GM21737 (cell line): Measurements from ENCODE around the gene LDHB.
A peak's percentile ranks its signal among the peaks of the same experiment; 100 is the strongest.
"Not testable (repeated sequence)": the region's sequence is repeated elsewhere in the genome, so short reads cannot be mapped to it uniquely, and the experiment has no call there.

Experiments
- ATAC-seq: cut with Tn5 transposase; IDR thresholded peaks from one replicate; pipeline ENCODE4 v1.9.1; 2021; ENCODE audit warnings: mild to moderate bottlenecking, moderate library complexity; ENCODE audit not compliant: unreplicated experiment

The LDHB gene

DNA sequence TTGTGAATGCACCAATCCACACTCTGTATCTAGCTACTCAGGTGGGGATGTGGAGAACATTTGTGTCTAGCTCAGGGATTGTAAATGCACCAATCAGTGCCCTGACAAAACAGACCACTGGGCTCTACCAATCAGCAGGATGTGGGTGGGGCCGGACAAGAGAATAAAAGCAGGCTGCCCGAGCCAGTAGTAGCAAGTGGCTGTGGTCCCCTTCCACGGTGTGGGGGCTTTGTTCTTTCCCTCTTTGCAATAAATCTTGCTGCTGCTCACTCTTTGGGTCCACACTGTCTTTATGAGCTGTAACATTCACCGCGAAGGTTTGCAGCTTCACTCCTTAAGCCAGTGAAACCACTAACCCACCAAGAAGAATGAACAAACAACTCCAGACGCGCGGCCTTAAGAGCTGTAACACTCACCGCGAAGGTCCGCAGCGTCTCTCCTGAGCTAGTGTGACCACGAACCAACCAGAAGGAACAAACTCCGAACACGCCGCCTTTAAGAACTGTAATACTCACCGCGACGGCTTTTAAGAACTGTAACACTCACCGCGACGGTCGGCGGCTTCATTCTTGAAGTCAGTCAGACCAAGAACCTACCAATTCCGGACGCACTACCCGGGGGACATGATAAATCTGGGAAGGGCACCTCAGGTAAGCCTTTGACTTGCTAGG is 4.6 kb upstream of the LDHB start:
- ATAC-seq: no peak

GRCh38 chr12:21661396-21662093 is 3.9 kb upstream of the LDHB start:
- not testable (repeated sequence) for ATAC-seq

DNA sequence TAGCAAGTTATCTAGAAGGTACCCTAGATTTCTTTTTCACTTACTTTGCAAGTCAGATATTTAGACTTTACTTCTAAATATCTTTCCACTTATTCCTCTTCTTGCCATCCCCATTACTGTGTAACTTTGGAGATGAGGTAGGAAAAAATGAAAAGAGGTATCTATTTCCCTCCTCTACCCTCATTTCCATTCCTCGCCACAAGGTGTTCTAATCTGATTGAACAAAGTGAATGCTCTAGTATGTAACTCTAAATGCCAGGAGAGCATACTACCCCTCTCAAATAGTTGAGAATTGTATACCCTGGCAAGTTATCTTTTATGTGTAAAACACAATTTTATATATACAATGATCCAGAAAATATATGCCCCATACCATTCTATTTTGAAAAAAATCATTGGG is 1.7 kb upstream of the LDHB start:
- no peak for ATAC-seq

- ATAC-seq: peak; percentile 34
Measured at GRCh38 chr12:21656905-21657325, 727 bp downstream of the LDHB start.

DNA sequence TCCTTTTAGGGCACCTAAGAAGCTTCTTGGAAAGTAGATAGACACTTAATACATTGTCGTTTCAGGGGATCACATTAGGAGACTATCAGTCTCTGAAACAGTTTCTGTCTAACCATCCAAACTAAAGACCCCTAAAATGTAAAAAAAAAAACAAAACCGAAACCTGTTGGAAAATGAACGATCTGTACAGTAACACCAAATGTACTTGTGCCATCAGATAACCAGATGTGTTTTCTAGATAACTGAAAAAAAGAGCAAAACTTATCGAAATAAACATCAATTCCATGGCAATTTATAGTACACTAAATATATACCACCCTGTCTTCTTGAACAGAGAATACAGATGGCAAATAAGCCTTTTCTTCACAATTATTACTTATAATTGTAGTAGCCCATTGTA is 2.1 kb downstream of the LDHB start:
- ATAC-seq: no peak

- no peak for ATAC-seq
Measured at GRCh38 chr12:21651821-21652220, 5.8 kb downstream of the LDHB start.

DNA sequence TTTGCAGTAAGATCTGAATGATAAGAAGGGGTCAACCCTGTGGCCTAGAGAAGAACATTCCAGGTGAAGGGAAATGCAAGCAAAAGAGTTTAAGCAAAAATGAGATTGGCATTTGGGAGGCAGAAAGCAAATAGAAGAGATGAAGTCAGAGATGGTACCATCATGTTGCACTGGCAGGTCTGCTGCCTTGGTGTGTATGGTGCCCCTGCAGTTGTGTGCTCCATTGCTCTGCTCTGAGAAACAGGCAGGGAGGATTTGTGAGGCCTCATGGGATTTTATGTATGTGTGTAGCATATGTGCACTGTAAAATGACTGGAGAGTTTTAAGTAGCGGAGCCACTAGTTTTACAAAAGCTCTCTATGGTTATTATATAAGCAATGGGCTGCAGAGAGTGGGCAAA is 6.6 kb downstream of the LDHB start:
- ATAC-seq: no peak

DNA sequence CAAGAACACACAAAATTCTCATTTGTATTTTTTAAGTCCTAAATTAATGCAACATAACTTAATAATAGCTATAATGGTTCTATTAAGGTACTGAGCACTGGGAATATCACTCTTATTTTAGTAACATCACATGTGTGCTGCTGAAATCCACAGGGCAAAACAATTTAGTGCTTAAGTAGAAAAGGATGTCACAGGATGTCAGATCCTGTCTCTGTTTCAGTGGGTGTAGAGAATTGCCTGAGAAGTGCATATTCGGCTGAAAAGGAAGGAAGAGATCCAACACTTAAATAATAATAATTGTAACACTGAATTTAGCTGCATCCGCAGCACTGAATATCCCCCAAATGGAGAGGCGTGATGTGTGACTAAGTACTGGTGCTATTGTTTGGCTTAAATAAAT is 8.6 kb downstream of the LDHB start:
- ATAC-seq: no peak

DNA sequence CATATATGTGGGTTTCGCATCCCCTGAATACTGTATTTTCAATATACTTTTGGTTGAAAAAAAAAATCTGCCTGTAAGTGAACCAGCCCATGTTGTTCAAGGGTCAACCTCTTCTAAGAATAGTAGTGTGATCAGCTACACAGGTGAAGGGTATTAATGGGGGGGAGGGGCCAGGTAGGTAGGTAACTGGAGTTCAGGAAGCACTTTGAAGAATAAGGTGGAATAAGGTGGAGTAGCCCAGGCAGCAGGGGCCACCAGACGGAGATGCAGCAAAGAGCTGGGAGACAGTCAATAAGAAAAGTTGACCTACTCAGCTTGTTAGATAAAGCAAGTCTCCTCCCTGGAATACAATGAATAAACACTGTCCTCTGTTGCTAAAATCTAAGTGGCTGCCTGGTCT is 9.3 kb downstream of the LDHB start:
- no peak for ATAC-seq

GRCh38 chr12:21647179-21647578 is 10.5 kb downstream of the LDHB start:
- no peak for ATAC-seq

DNA sequence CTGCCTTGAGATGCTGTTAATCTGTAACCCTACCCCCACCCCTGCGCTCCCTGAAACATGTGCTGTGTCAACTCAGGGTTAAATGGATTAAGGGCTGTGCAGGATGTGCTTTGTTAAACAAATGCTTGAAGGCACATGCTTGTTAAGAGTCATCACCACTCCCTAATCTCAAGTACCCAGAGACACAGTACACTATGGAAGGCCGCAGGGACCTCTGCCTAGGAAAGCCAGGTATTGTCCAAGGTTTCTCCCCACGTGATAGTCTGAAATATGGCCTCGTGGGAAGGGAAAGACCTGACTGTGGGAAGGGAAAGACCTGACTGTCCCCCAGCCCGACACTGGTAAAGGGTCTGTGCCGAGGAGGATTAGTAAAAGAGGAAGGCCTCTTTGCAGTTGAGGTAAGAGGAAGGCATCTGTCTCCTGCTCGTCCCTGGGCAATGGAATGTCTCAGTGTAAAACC is 12.6 kb downstream of the LDHB start:
- ATAC-seq: not testable (repeated sequence)

DNA sequence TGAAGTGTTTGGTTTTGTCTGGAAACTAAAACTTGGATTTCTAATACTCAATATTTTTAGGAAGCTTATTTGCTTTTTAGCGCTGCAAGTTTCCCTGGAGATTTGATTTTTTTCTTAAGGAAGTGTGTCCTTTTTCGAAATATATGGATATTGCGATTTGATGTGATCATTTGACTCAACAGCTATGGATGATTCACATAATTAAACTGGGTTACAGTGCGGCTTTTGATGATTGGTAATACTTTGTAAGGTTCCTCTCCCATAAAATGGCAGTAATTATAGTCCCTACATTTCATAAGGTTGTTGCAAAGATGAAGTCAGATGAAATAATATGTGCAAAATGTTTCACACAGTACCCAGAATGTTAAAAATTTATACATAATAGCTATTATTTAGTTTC is 13.1 kb downstream of the LDHB start:
- ATAC-seq: no peak

DNA sequence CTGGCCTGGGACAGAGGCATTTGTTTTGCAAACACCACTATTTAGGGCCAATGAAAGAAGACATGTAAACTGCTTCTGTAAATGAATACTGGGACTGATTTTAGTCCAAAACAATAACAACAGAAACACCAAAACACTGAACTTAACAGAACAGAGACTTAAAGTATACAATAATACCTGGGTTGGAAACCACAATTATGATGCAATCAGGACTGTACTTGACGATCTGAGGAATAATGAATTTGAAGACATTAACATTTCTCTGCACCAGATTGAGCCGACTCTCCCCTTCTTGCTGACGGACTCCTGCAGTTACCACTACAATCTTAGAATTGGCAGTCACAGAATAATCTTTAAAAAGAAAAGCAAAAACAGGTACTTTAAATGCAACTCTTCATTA is 13.9 kb downstream of the LDHB start:
- ATAC-seq: no peak

GRCh38 chr12:21642707-21643389 is 14.8 kb downstream of the LDHB start:
- ATAC-seq: no peak

DNA sequence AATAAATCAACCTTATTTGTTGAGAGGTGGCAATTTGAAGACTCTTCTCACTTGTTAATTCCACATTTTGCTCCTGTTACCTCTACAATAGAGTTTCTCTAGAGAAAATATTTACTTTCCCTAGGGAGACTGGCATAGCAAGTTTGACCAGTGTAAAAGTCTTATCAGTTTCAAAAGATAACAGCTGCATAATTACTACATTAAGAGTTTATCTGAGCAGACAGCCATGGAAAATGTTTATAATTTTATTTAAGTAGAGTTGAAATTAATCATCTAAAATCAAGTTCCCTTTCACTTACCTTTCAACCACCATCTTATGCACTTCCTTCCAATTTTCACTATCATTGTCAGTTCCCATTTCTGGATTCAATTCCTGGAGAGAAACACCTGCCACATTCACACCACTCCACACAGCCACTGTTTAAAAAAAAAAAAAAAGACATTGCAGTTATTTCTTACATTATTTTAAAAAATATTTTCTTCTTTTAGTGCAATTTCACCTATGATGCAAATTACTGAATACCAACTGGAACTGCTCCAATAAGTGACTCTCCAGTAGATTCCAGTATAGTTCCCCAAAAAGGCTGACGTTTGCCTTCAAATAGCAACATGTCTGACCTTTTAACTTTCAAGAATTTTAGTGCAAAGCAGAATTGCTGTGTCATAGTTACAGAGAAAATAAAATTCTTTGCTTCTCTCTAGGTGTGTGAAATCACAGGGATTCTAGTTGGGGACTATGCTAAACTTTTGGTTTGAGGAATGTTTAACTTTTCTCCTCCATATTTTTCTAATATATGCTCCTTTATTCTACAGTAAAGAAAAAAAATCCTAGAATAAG is 19.4 kb downstream of the LDHB start:
- no peak for ATAC-seq

GRCh38 chr12:21634245-21634644 is 23.4 kb downstream of the LDHB start:
- ATAC-seq: no peak

GRCh38 chr12:21631367-21631766 is 26.3 kb downstream of the LDHB start:
- ATAC-seq: no peak

DNA sequence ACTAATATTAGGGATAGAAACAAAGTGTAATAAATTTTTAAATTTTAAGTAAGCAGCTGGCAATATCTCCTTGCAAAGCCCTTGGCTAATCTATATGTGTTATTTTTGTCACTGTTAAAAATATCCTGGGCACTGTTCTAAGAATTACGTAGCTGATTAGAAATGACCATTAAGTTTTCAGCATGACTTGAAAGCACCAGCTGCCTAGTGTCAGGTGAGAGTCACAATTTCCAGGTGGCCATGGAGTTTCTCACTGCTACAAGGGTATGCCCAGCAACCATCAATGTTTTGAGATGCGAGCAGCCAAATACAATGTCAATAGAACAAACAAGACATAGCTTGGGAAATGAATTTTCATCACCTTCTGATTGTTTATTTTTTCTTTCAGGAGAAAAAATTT is 29.7 kb downstream of the LDHB start:
- ATAC-seq: no peak

GRCh38 chr12:21618566-21618965 is 39.1 kb downstream of the LDHB start:
- ATAC-seq: no peak

DNA sequence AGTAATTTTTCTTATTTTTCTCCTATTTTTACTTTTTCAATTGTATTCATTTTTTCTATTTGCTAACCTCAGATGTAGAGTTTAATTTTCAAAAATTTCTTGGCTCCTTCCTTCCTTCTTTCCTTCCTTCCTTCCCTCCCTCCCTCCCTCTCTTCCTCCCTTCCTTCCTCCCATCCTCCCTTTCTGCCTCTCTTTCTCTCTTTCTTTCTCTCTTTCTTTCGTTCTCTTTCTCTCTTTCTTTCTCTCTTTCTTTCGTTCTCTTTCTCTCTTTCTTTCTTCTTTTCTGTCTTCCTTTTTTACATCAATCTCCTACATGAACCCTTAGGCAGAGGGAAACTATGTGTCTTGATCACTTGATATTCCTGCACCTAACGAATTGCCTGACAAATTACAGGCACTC is 40.6 kb downstream of the LDHB start:
- no peak for ATAC-seq

GRCh38 chr12:21615431-21615830 is 42.2 kb downstream of the LDHB start:
- ATAC-seq: no peak
